GM19099 (cell line): ENCODE measurements around the gene CCND1.

ENCODE experiments used
- POLR2A ChIP-seq: IDR thresholded peaks from 3 replicates; pipeline ENCODE4 v1.6.1; 2011; ENCODE audit warnings: low read depth; ENCODE audit not compliant: insufficient read length; ENCODE audit errors: extremely low read depth

The CCND1 gene

GRCh38 chr11:69611548-69612526 lies 29.1 kb upstream of the CCND1 start:
- TF ChIP-seq POLR2A: no peak

GRCh38 chr11:69613594-69613993 lies 27.4 kb upstream of the CCND1 start:
- TF ChIP-seq POLR2A: no peak

GRCh38 chr11:69614085-69614484 lies 26.9 kb upstream of the CCND1 start:
- no peak for TF ChIP-seq POLR2A

GRCh38 chr11:69615545-69616278 lies 25.2 kb upstream of the CCND1 start:
- no peak for TF ChIP-seq POLR2A

- TF ChIP-seq POLR2A: no peak
Observed at GRCh38 chr11:69617220-69617619, 23.7 kb upstream of the CCND1 start.

- no peak for TF ChIP-seq POLR2A
Observed at GRCh38 chr11:69617682-69618081, 23.3 kb upstream of the CCND1 start.

- no peak for TF ChIP-seq POLR2A
Observed at GRCh38 chr11:69618237-69618636, 22.7 kb upstream of the CCND1 start.

GRCh38 chr11:69620683-69621290 lies 20.2 kb upstream of the CCND1 start:
- no peak for TF ChIP-seq POLR2A

- TF ChIP-seq POLR2A: no peak
Observed at GRCh38 chr11:69624293-69624692, 16.7 kb upstream of the CCND1 start.

GRCh38 chr11:69625476-69625875 lies 15.5 kb upstream of the CCND1 start:
- no peak for TF ChIP-seq POLR2A

GRCh38 chr11:69627551-69627950 lies 13.4 kb upstream of the CCND1 start:
- no peak for TF ChIP-seq POLR2A

GRCh38 chr11:69630017-69630416 lies 10.9 kb upstream of the CCND1 start:
- no peak for TF ChIP-seq POLR2A

- TF ChIP-seq POLR2A: no peak
Observed at GRCh38 chr11:69630424-69630823, 10.5 kb upstream of the CCND1 start.

- no peak for TF ChIP-seq POLR2A
Observed at GRCh38 chr11:69632900-69633299, 8.1 kb upstream of the CCND1 start.

GRCh38 chr11:69634069-69634468 lies 6.9 kb upstream of the CCND1 start:
- TF ChIP-seq POLR2A: no peak

- TF ChIP-seq POLR2A: no peak
Observed at GRCh38 chr11:69634590-69634989, 6.4 kb upstream of the CCND1 start.

- no peak for TF ChIP-seq POLR2A
Observed at GRCh38 chr11:69635195-69635594, 5.8 kb upstream of the CCND1 start.
